Measurements from ENCODE around the gene GABRG2.

Gene GABRG2

DNA sequence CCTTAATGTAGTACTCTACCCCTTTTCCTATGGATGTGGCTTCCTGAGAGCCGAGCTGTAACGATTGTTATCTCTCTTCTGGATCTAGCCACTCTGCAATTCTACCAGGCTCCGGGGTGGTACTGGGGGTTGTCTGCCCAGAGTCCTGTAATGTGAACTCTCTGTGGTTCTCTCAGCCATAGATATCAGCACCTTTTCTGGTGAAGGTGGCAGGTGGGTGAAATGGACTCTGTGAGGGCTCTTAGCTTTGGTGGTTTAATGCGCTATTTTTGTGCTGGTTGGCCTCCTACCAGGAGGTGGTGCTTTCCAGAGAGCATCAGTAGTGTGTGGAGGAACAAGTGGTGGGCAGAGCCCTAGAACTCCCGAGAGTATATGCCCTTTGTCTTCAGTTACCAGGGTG lies 122.1 kb downstream of the GABRG2 start:
- no peak overlapping the region for H3K27ac ChIP-seq (ENCODE audit: extremely low read depth, low read depth, low read length)
- no peak overlapping the region for H3K4me3 ChIP-seq (ENCODE audit: low read depth, low read length)
- TF ChIP-seq ZNF521 (tag by site-specific recombination; IDR thresholded peaks at IDR 0.05) (no peak), HOXD13 (CRISPR knock-in tag; IDR thresholded peaks at IDR 0.05; ENCODE audit: borderline replicate concordance) (no peak), ZNF24 (tag by site-specific recombination; IDR thresholded peaks at IDR 0.05) (no peak), GLIS1 (tag by site-specific recombination; IDR thresholded peaks at IDR 0.05) (no peak)
- TF ChIP-seq, protein P1, sequence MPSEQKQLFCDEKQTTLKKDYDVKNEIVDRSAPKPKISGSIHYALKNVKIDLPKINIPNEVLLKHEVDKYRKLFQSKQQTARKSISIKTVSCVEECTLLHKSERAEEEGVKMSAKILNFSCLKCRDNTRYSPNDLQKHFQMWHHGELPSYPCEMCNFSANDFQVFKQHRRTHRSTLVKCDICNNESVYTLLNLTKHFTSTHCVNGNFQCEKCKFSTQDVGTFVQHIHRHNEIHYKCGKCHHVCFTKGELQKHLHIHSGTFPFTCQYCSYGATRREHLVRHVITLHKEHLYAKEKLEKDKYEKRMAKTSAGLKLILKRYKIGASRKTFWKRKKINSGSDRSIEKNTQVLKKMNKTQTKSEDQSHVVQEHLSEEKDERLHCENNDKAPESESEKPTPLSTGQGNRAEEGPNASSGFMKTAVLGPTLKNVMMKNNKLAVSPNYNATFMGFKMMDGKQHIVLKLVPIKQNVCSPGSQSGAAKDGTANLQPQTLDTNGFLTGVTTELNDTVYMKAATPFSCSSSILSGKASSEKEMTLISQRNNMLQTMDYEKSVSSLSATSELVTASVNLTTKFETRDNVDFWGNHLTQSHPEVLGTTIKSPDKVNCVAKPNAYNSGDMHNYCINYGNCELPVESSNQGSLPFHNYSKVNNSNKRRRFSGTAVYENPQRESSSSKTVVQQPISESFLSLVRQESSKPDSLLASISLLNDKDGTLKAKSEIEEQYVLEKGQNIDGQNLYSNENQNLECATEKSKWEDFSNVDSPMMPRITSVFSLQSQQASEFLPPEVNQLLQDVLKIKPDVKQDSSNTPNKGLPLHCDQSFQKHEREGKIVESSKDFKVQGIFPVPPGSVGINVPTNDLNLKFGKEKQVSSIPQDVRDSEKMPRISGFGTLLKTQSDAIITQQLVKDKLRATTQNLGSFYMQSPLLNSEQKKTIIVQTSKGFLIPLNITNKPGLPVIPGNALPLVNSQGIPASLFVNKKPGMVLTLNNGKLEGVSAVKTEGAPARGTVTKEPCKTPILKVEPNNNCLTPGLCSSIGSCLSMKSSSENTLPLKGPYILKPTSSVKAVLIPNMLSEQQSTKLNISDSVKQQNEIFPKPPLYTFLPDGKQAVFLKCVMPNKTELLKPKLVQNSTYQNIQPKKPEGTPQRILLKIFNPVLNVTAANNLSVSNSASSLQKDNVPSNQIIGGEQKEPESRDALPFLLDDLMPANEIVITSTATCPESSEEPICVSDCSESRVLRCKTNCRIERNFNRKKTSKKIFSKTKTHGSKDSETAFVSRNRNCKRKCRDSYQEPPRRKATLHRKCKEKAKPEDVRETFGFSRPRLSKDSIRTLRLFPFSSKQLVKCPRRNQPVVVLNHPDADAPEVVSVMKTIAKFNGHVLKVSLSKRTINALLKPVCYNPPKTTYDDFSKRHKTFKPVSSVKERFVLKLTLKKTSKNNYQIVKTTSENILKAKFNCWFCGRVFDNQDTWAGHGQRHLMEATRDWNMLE (tag by site-specific recombination; conservative IDR thresholded peaks at IDR 0.05; ENCODE audit: low read depth), result no peak
- TF ChIP-seq, protein P2, sequence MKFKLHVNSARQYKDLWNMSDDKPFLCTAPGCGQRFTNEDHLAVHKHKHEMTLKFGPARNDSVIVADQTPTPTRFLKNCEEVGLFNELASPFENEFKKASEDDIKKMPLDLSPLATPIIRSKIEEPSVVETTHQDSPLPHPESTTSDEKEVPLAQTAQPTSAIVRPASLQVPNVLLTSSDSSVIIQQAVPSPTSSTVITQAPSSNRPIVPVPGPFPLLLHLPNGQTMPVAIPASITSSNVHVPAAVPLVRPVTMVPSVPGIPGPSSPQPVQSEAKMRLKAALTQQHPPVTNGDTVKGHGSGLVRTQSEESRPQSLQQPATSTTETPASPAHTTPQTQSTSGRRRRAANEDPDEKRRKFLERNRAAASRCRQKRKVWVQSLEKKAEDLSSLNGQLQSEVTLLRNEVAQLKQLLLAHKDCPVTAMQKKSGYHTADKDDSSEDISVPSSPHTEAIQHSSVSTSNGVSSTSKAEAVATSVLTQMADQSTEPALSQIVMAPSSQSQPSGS (tag by site-specific recombination; IDR thresholded peaks at IDR 0.05; ENCODE audit: low read depth), result no peak
- no peaks in the 10 kb centered on the region for H3K4me1 ChIP-seq (ENCODE audit: control insufficient read depth, insufficient read depth, low read length)
- no peaks in the 10 kb centered on the region for H3K9me3 ChIP-seq (ENCODE audit: control insufficient read depth, insufficient read depth, low read depth, low read length)
- ChIA-PET POLR2A (no interaction called here), CTCF (no interaction called here)
- no peaks in the 10 kb centered on the region for H3K36me3 ChIP-seq (ENCODE audit: control insufficient read depth in 2 of 2, insufficient read depth in 1 of 2, low read length in 2 of 2)

DNA sequence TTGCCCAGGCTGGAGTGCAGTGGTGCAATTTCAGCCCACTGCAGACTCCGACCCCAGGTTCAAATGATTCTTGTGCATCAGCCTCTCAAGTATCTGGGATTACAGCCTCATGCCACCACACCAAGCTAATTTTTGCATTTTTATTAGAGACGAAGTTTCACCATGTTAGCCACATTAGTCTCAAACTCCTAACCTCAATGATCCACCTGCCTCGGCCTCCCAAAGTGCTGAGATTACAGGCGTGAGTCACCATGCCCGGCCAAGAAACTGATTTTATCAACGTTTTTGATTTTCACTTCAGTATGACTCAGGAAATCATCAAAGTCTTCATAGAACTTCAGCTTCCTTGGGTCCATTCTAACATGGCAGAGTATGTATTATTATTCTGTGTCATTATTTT lies 125.4 kb downstream of the GABRG2 start:
- CTCF ChIA-PET, result no interaction called here
- Histone ChIP-seq H3K4me3 (ENCODE audit: low read depth, low read length) (no peak overlapping the region), H3K9me3 (ENCODE audit: control insufficient read depth, insufficient read depth, low read depth, low read length) (no peaks in the 10 kb centered on the region), H3K4me1 (ENCODE audit: control insufficient read depth, insufficient read depth, low read length) (no peaks in the 10 kb centered on the region), H3K36me3 (ENCODE audit: control insufficient read depth in 2 of 2, insufficient read depth in 1 of 2, low read length in 2 of 2) (no peaks in the 10 kb centered on the region), H3K27ac (ENCODE audit: extremely low read depth, low read depth, low read length) (no peak overlapping the region)
- POLR2A ChIA-PET, result no interaction called here
- TF ChIP-seq SALL2 (tag by site-specific recombination; IDR thresholded peaks at IDR 0.05; ENCODE audit: borderline replicate concordance), result no peak
- TF ChIP-seq ZNF23 (tag by site-specific recombination; IDR thresholded peaks at IDR 0.05; ENCODE audit: borderline replicate concordance), result no peak
- TF ChIP-seq, protein P3, sequence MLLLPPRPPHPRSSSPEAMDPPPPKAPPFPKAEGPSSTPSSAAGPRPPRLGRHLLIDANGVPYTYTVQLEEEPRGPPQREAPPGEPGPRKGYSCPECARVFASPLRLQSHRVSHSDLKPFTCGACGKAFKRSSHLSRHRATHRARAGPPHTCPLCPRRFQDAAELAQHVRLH (tag by site-specific recombination; IDR thresholded peaks at IDR 0.05), result no peak
- no peak for TF ChIP-seq ZNF266 (tag by site-specific recombination; IDR thresholded peaks at IDR 0.05; ENCODE audit: low read depth)
- TF ChIP-seq, protein P4, sequence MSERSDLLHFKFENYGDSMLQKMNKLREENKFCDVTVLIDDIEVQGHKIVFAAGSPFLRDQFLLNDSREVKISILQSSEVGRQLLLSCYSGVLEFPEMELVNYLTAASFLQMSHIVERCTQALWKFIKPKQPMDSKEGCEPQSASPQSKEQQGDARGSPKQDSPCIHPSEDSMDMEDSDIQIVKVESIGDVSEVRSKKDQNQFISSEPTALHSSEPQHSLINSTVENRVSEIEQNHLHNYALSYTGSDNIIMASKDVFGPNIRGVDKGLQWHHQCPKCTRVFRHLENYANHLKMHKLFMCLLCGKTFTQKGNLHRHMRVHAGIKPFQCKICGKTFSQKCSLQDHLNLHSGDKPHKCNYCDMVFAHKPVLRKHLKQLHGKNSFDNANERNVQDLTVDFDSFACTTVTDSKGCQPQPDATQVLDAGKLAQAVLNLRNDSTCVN (tag by site-specific recombination; optimal IDR thresholded peaks at IDR 0.05), result no peak

DNA sequence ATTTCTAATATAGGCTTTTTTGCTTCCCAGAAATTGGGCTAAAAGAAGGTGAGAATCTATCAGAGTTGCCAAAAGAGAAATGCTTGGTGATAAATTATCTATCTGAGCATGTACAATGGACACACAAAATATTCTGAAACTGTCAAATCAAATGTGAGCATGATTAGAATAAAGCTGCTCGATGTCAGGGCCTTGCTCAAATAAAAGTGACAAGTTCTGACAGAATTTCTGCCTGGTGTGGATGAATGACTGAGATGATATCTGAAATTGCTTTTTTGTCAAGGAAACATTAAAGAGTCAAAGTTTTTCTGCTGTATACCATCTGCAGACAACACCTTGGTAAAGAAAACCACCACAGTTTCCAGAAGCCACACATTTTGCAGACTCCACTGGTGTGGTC lies 128.8 kb downstream of the GABRG2 start:
- CTCF ChIA-PET, result no interaction called here
- no peak for TF ChIP-seq ZNF416 (tag by site-specific recombination; IDR thresholded peaks at IDR 0.05)
- Histone ChIP-seq H3K4me3 (ENCODE audit: low read depth, low read length) (no peak overlapping the region), H3K9me3 (ENCODE audit: control insufficient read depth, insufficient read depth, low read depth, low read length) (no peaks in the 10 kb centered on the region), H3K27ac (ENCODE audit: extremely low read depth, low read depth, low read length) (no peak overlapping the region), H3K4me1 (ENCODE audit: control insufficient read depth, insufficient read depth, low read length) (no peaks in the 10 kb centered on the region), H3K36me3 (ENCODE audit: control insufficient read depth in 2 of 2, insufficient read depth in 1 of 2, low read length in 2 of 2) (no peaks in the 10 kb centered on the region)
- POLR2A ChIA-PET, result no interaction called here

All from HEK293 (cell line).